ENCODE results near the gene ZNF467. TPM values are rescaled to one million over a fixed set of nuclear protein-coding genes. Genes with fewer than 3 reads are reported as not detected.
A peak's percentile ranks its signal among the peaks of the same experiment; 100 is the strongest.

The ZNF467 gene
- total RNA-seq, 2 donors from 2014 or later, result 2.5 to 5.0 TPM

DNA sequence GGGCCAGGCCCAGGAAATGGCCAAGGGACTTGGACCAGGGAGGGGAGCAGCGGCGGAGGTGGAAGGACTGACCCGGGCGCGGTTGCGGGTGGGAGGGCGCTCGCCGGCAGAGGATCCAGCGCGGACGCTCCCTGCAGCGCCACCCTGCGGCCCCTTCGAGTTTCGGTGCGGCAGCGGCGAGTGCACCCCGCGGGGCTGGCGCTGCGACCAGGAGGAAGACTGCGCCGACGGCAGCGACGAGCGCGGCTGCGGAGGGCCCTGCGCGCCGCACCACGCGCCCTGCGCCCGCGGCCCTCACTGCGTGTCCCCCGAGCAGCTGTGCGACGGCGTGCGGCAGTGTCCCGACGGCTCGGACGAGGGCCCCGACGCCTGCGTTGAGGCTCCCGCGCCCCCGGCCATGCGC, 16.8 kb upstream of the ZNF467 start:
- TF ChIP-seq, protein P1, sequence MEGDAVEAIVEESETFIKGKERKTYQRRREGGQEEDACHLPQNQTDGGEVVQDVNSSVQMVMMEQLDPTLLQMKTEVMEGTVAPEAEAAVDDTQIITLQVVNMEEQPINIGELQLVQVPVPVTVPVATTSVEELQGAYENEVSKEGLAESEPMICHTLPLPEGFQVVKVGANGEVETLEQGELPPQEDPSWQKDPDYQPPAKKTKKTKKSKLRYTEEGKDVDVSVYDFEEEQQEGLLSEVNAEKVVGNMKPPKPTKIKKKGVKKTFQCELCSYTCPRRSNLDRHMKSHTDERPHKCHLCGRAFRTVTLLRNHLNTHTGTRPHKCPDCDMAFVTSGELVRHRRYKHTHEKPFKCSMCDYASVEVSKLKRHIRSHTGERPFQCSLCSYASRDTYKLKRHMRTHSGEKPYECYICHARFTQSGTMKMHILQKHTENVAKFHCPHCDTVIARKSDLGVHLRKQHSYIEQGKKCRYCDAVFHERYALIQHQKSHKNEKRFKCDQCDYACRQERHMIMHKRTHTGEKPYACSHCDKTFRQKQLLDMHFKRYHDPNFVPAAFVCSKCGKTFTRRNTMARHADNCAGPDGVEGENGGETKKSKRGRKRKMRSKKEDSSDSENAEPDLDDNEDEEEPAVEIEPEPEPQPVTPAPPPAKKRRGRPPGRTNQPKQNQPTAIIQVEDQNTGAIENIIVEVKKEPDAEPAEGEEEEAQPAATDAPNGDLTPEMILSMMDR (IDR thresholded peaks at IDR 0.05), result peak; percentile 35
- H3K9ac ChIP-seq (ENCODE audit: low read depth in 2 of 2, low read length in 2 of 2), result no peak overlapping the region
- intact Hi-C loops (cut with DNase I), result no loop called here
- no peaks in the 10 kb centered on the region for H3K36me3 ChIP-seq
- H3K27ac ChIP-seq, result no peak overlapping the region
- no peaks in the 10 kb centered on the region for H3K4me1 ChIP-seq
- no peak for DNase-seq
- H3K4me3 ChIP-seq, result no peak overlapping the region
- H3K9me3 ChIP-seq, result no peaks in the 10 kb centered on the region
- peaks cover 18% of the 10 kb centered on the region for H3K27me3 ChIP-seq

DNA sequence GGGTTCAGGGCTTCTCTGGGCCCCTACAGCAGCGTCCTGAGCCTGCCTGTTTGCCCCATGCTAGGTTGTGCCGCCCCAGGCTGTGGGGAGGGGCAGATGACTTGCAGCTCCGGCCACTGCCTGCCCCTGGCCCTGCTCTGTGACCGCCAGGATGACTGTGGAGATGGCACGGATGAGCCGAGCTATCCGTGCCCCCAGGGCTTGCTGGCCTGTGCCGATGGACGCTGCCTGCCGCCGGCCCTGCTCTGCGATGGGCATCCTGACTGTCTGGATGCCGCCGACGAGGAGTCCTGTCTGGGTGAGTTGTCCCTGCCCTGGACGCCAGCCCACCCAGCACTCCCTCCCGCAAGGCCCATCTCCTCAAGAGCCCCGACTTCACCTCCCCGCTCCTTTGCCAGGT, 15.7 kb upstream of the ZNF467 start:
- Histone ChIP-seq H3K27me3 (peaks cover 18% of the 10 kb centered on the region), H3K4me3 (no peak overlapping the region), H3K9ac (ENCODE audit: low read depth in 2 of 2, low read length in 2 of 2) (no peak overlapping the region), H3K9me3 (no peaks in the 10 kb centered on the region), H3K27ac (no peak overlapping the region), H3K4me1 (no peaks in the 10 kb centered on the region), H3K36me3 (no peaks in the 10 kb centered on the region)
- TF ChIP-seq, protein P1 (IDR thresholded peaks at IDR 0.05), result no peak
- intact Hi-C loops (cut with DNase I), result no loop called here
- DNase-seq, result no peak

DNA sequence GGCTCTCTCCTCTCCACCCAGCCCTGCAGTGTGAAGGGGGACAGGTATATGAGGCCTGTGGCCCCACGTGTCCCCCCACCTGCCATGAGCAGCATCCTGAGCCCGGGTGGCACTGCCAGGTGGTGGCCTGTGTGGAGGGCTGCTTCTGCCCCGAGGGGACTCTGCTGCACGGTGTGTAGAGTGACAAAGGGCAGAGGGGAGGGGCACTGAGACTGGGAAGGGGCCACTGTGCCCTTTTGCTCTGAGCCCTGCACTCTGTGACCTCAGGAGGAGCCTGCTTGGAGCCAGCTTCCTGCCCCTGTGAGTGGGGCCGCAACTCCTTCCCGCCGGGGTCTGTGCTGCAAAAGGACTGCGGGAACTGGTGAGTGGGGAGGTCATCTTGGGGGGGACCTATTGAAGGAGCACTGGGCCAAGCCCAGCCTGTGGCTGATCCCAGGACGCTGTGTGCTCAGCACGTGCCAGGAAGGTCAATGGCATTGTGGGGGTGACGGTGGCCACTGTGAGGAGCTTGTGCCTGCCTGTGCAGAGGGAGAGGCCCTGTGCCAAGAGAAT, 15.0 kb upstream of the ZNF467 start:
- Histone ChIP-seq H3K4me1 (no peaks in the 10 kb centered on the region), H3K4me3 (no peak overlapping the region), H3K9ac (ENCODE audit: low read depth in 2 of 2, low read length in 2 of 2) (no peak overlapping the region), H3K36me3 (no peaks in the 10 kb centered on the region), H3K9me3 (no peaks in the 10 kb centered on the region), H3K27me3 (peaks cover 18% of the 10 kb centered on the region), H3K27ac (no peak overlapping the region)
- intact Hi-C loops (cut with DNase I), result no loop called here
- TF ChIP-seq, protein P1 (IDR thresholded peaks at IDR 0.05), result no peak
- no peak for DNase-seq

DNA sequence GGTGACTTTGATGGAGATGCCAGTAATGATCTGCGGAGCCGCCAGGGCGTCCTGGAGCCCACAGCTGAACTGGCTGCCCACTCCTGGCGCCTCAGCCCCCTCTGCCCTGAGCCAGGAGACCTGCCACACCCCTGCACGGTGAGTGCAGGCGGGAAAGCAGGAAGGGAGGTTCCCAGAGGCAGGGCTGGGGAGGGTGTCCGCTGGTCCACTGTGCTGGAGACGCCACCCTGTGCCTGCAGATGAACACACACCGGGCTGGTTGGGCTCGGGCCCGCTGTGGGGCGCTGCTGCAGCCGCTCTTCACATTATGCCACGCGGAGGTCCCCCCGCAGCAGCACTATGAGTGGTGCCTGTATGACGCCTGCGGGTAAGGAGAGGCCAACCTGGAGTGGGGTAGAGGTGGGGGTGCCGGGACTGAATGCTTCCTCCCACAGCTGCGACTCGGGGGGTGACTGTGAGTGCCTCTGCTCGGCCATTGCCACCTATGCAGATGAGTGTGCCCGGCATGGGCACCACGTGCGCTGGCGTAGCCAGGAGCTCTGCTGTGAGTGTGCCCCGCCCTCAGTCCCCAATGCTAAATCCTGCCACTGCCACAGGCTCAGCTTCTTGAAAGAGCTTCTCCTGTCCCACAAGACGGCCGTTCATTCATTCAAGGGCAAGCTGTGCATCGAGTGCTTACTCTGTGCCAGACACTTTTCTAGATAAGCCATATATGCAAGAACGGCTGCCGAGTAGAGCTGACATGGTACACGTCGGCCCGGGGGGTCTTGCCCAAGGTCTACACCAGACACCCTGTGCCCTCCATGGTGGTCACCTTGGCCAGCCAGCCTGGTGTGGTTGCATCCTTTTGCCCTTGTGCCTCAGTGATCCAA, 14.3 kb upstream of the ZNF467 start:
- no peak for DNase-seq
- Histone ChIP-seq H3K36me3 (no peaks in the 10 kb centered on the region), H3K4me1 (no peaks in the 10 kb centered on the region), H3K27ac (no peak overlapping the region), H3K9ac (ENCODE audit: low read depth in 2 of 2, low read length in 2 of 2) (no peak overlapping the region), H3K27me3 (peaks cover 18% of the 10 kb centered on the region), H3K4me3 (no peak overlapping the region), H3K9me3 (no peaks in the 10 kb centered on the region)
- intact Hi-C loops (cut with DNase I), result no loop called here
- TF ChIP-seq, protein P1 (IDR thresholded peaks at IDR 0.05), result no peak

DNA sequence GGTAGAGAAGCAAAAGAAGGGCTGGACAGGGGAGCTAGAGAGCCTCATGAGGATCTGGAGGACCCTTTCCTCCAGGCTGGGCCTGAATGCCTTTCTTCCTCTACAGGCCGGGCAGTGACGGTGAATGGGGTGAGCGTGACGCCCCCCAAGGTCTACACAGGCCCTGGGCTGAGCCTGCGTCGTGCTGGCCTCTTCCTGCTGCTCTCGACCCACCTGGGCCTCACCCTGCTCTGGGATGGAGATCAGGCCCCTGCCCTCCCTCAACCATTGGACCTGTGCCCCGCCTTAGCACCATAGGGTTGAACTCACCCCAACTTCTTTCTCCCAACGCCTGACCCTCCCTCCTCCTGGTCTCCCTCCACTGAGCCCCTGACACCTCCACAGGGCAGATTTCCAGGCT, 12.6 kb upstream of the ZNF467 start:
- DNase-seq, result no peak

More for the DNA sequence above, 12.6 kb upstream of the ZNF467 start:
- Histone ChIP-seq H3K36me3 (no peaks in the 10 kb centered on the region), H3K4me1 (no peaks in the 10 kb centered on the region), H3K4me3 (no peak overlapping the region), H3K9me3 (no peaks in the 10 kb centered on the region), H3K9ac (ENCODE audit: low read depth in 2 of 2, low read length in 2 of 2) (no peak overlapping the region), H3K27me3 (peaks cover 17% of the 10 kb centered on the region), H3K27ac (no peak overlapping the region)
- intact Hi-C loops (cut with DNase I), result no loop called here
- TF ChIP-seq, protein P1 (IDR thresholded peaks at IDR 0.05), result no peak
